ENCODE measurements around the gene KLHL24.

- TF ChIP-seq POLR2AphosphoS5 (IDR thresholded peaks at IDR 0.05; ENCODE audit: insufficient read depth in 1 of 2, low read depth in 1 of 2) (no peak), CTCF (IDR thresholded peaks at IDR 0.05) (no peak)
Observed at GRCh38 chr3:183645254-183645653, 9.8 kb downstream of the KLHL24 start.
